HepG2 (cell line): ENCODE data around the gene CCDC57. TPM values are rescaled to one million over a fixed set of nuclear protein-coding genes. Genes with fewer than 3 reads are reported as not detected.

Source experiments
- ATAC-seq: fragments of 200-7000 bp; cut with Tn5 transposase; 3 replicates; pipeline ENCODE4 v1.9.1; 2020; ENCODE audit warnings: mild to moderate bottlenecking, moderate library complexity
- BruUV-seq: library from RNA; stranded (reverse); fragments of 400-500 nt; replicated peaks from 2 replicates; lab custom pipeline; 2021; lab: Mats Ljungman, UMichigan
- CTCF ChIA-PET: fragments of 300-600 bp; formaldehyde crosslinking; extraction: SDS; loops from one replicate; lab custom pipeline; 2021; ENCODE audit warnings: low total read pairs, inconsistent platforms, low intra/inter-chr PET ratio; lab: Yijun Ruan, JAX
- POLR2A ChIA-PET: fragments of 350-600 bp; sonication (Branson Sonifier 250); formaldehyde crosslinking; loops from one replicate; lab custom pipeline; 2020; ENCODE audit warnings: antibody characterized with exemption, inconsistent platforms; lab: Yijun Ruan, JAX
- DNase-seq: peaks from one replicate; pipeline ENCODE4 v3.0.0-alpha.2; 2015; ENCODE audit warnings: low spot score
- FAIRE-seq: peaks from 3 replicates; lab custom pipeline; 2011; peaks lifted over from hg19 to GRCh38; lab: Jason Lieb, UNC
- H2AFZ ChIP-seq: one replicate; pipeline ENCODE4 v1.6.1; 2011; ENCODE audit warnings: low read length, inconsistent platforms
- H3K27ac ChIP-seq: fragments of 300-600 bp; 3 replicates; pipeline ENCODE4 v1.8.0; 2011; ENCODE audit warnings: mixed run types, mild to moderate bottlenecking, mixed read lengths, low read length, inconsistent platforms; ENCODE audit not compliant: insufficient read depth; ENCODE audit errors: extremely low read length
- H3K27me3 ChIP-seq, 2 experiments: fragments of 200-600 bp in 1 of 2; 2 replicates in 1 of 2; 3 replicates in 1 of 2; pipeline versions ENCODE4 v1.6.0 to v1.8.0; 2011; ENCODE audit warnings: low read length in 2 of 2, mild to moderate bottlenecking in 2 of 2, moderate library complexity in 2 of 2, inconsistent platforms in 1 of 2; ENCODE audit not compliant: insufficient read depth in 2 of 2, control insufficient read depth in 1 of 2
- H3K36me3 ChIP-seq, 2 experiments: fragments of 200-600 bp in 1 of 2; replicated peaks in 1 of 2; 2 replicates in 1 of 2; 3 replicates in 1 of 2; pipeline versions ENCODE4 v1.5.1 to v1.8.0; 2011; ENCODE audit warnings: low read length in 2 of 2, inconsistent platforms in 1 of 2; ENCODE audit not compliant: insufficient read depth in 2 of 2, control insufficient read depth in 1 of 2
- H3K4me1 ChIP-seq: 2 replicates; pipeline ENCODE4 v1.5.1; 2012; ENCODE audit warnings: low read length, inconsistent platforms; ENCODE audit not compliant: insufficient read depth
- H3K4me2 ChIP-seq: 2 replicates; pipeline ENCODE4 v1.6.0; 2011; ENCODE audit warnings: low read depth, low read length, inconsistent platforms
- H3K4me3 ChIP-seq, 3 experiments: fragments of 200-600 bp in 1 of 3; sonication (generic), shearing (Covaris generic) in 1 of 3; replicated peaks in 1 of 3; 2 replicates each; pipeline ENCODE4 v1.5.1; 2011 to 2016; ENCODE audit warnings: low read length in 3 of 3, inconsistent platforms in 2 of 3, low read depth in 2 of 3, mild to moderate bottlenecking in 2 of 3, control low read depth in 1 of 3, mixed read lengths in 1 of 3; ENCODE audit not compliant: insufficient read depth in 1 of 3
- H3K79me2 ChIP-seq: one replicate; pipeline ENCODE4 v1.6.1; 2011; ENCODE audit warnings: low read length, inconsistent platforms; ENCODE audit not compliant: insufficient read depth
- H3K9ac ChIP-seq: 2 replicates; pipeline ENCODE4 v1.6.0; 2011; ENCODE audit warnings: mild to moderate bottlenecking, low read depth, low read length, inconsistent platforms; ENCODE audit not compliant: insufficient read depth
- H3K9me3 ChIP-seq: 2 replicates; pipeline ENCODE4 v1.5.1; 2012; ENCODE audit warnings: mild to moderate bottlenecking, low read length
- H4K20me1 ChIP-seq: 2 replicates; pipeline ENCODE4 v1.6.0; 2011; ENCODE audit warnings: inconsistent platforms, mild to moderate bottlenecking, low read length, moderate library complexity; ENCODE audit not compliant: insufficient read depth
- AGO2 ChIP-seq: fragments of 200-400 bp; formaldehyde crosslinking; optimal IDR thresholded peaks from 2 replicates; pipeline ENCODE3; 2017; ENCODE audit warnings: mild to moderate bottlenecking, low read depth, low read length, moderate library complexity
- FOXC1 ChIP-seq: sonication (generic); formaldehyde crosslinking; IDR thresholded peaks from 2 replicates; pipeline ENCODE4 v1.8.0; 2022; ENCODE audit warnings: mild to moderate bottlenecking, missing genetic modification reagents, borderline replicate concordance
- MTF2 ChIP-seq: sonication (generic); formaldehyde crosslinking; IDR thresholded peaks from 2 replicates; pipeline ENCODE4 v1.5.0; 2020; ENCODE audit warnings: missing genetic modification reagents, borderline replicate concordance
- RERE ChIP-seq: IDR thresholded peaks from 2 replicates; pipeline ENCODE4 v1.6.1; 2016; ENCODE audit warnings: low read depth, missing genetic modification reagents, missing compliant biosample characterization
- ZFP91 ChIP-seq: sonication (generic); formaldehyde crosslinking; IDR thresholded peaks from 2 replicates; pipeline ENCODE4 v1.9.0; 2022; ENCODE audit warnings: missing genetic modification reagents, mild to moderate bottlenecking, borderline replicate concordance
- ZNF468 ChIP-seq: sonication (generic); formaldehyde crosslinking; IDR thresholded peaks from 2 replicates; pipeline ENCODE4 v1.8.0; 2022; ENCODE audit warnings: mild to moderate bottlenecking, moderate library complexity, missing genetic modification reagents
- WGBS: methylation state at CpG from one replicate; pipeline ENCODE4 v1.1.6; 2017; ENCODE audit warnings: low lambda C conversion rate; 5-methylcytosine and 5-hydroxymethylcytosine counted together
- in situ Hi-C: cut with HindIII; loops from 2 replicates; pipeline ENCODE4 v1.10.0; 2017; ENCODE audit warnings: low pct_unique_long_range_greater_than_20kb; ENCODE audit not compliant: extremely low pct_ligation_motif_present
- intact Hi-C: fragments of 100-400 bp; cut with micrococcal nuclease; formaldehyde crosslinking; loops from one replicate; pipeline ENCODE4 v1.10.0; 2022; ENCODE audit not compliant: unreplicated experiment
- polyA plus RNA-seq, 8 experiments: library from polyadenylated mRNA; depleted of rRNA in 3 of 8; stranded (reverse) in 7 of 8; unstranded in 1 of 8; fragments of >200 nt; fragmentation: Illumina TruSeq in 4 of 8; extraction: Trizol in 4 of 8; gene quantifications; 2 replicates each; pipeline versions ENCODE4 v1.2.1 to v1.2.3, GENCODE V29; 2011 to 2016; ENCODE audit warnings: low read depth in 4 of 8, missing spikeins in 1 of 8, mixed read lengths in 1 of 8; ENCODE audit not compliant: insufficient read depth in 1 of 8
- total RNA-seq, 5 experiments: library from RNA; depleted of rRNA; stranded (reverse); fragments of >200 nt; fragmentation: Illumina TruSeq; extraction: Trizol; gene quantifications; 2 replicates each; pipeline ENCODE4 v1.2.3, GENCODE V29; 2016; ENCODE audit warnings: low read depth in 1 of 5
- TF ChIP-seq, protein P1 (sequence below): sonication (generic); formaldehyde crosslinking; IDR thresholded peaks from 2 replicates; pipeline ENCODE4 v1.4.0; 2020; ENCODE audit warnings: mild to moderate bottlenecking, missing genetic modification reagents

CCDC57 gene
- total and polyA plus RNA-seq, 2 of the 13 experiments (the other 11 are each of a cell fraction or from before 2014, with no cell fraction given): 59.3 to 59.9 TPM

DNA sequence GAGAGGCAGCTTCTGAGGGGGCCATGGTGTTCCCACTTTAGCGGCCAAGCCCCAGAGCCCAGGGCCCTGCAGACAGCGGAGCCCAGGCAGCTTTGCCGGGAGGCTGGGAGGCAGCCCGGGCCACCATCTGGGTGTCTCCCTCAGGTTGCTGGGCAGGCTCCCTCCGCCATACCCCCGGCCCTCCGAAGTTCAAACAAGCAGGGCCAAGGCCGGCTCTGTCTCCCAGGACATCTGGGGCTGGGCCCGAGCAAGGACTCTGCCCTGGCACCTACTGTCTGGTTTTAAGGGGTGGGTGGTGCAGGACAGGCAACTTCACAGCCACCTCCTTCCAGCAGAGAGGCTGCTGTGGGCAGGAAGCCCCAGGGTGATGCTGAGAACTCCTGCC is 149.7 kb downstream of the CCDC57 start:
- Histone ChIP-seq H3K9ac (no peak overlapping the region), H3K27me3 (no peaks in the 10 kb centered on the region), H4K20me1 (no peaks in the 10 kb centered on the region), H3K4me2 (no peak overlapping the region), H3K79me2 (peaks cover 20% of the 10 kb centered on the region), H3K9me3 (no peaks in the 10 kb centered on the region), H3K36me3 (peaks cover 31 to 54% of the 10 kb centered on the region in 2 experiments), H3K27ac (no peak overlapping the region), H3K4me1 (peaks cover 35% of the 10 kb centered on the region), H2AFZ (no peak overlapping the region), H3K4me3 (no peak overlapping the region)
- FAIRE-seq (no peak), ATAC-seq (no peak), DNase-seq (no peak)
- in situ Hi-C loops (no loop called here), intact Hi-C loops (no loop called here)
- TF ChIP-seq AGO2 (peak; percentile 31), RERE (CRISPR knock-in tag) (no peak), FOXC1 (CRISPR knock-in tag) (no peak), ZNF468 (0 out of 2 replicates have a peak, but pooled peaks have one; percentile 37), ZFP91 (CRISPR knock-in tag) (0 out of 2 replicates have a peak, but pooled peaks have one; percentile 1), MTF2 (no peak)
- TF ChIP-seq, protein P1, sequence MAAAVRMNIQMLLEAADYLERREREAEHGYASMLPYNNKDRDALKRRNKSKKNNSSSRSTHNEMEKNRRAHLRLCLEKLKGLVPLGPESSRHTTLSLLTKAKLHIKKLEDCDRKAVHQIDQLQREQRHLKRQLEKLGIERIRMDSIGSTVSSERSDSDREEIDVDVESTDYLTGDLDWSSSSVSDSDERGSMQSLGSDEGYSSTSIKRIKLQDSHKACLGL (CRISPR knock-in tag): no peak
- 100% methylated on average over 1 of the region's 9 CpGs for WGBS
- POLR2A ChIA-PET: interaction anchor here (0.6 to 1.2 kb wide), 3 partner anchors 8 to 21 kb away, joined by 3 read pairs; no protein-coding TSS in a partner anchor
- CTCF ChIA-PET: no interaction called here
- no TSS peak for BruUV-seq
